WTC11 (cell line): Measurements from ENCODE around the gene ZNF613. TPM values are rescaled to one million over a fixed set of nuclear protein-coding genes. Genes with fewer than 3 reads are reported as not detected.

Experiments used
- ATAC-seq: fragments of 200-7000 bp; cut with Tn5 transposase; 2 replicates; pipeline ENCODE4 v1.10.0; 2021; ENCODE audit warnings: mild to moderate bottlenecking, moderate library complexity
- CTCF ChIA-PET: fragments of 300-600 bp; sonication (Branson Sonifier 250); formaldehyde crosslinking; loops from one replicate; lab custom pipeline; 2021; ENCODE audit warnings: antibody characterized with exemption; lab: Charles Lee
- POLR2A ChIA-PET: fragments of 350-600 bp; sonication (Branson Sonifier 250); formaldehyde crosslinking; loops from one replicate; lab custom pipeline; 2021; ENCODE audit warnings: antibody characterized with exemption; lab: Charles Lee
- DNase-seq: peaks from one replicate; pipeline ENCODE4 v3.0.0; 2021; ENCODE audit warnings: low spot score
- H3K27ac Mint-ChIP-seq: 2 replicates; pipeline ENCODE4 v1.8.0; 2021; ENCODE audit warnings: mixed read lengths
- H3K27me3 Mint-ChIP-seq: 2 replicates; pipeline ENCODE4 v1.8.0; 2021; ENCODE audit warnings: low read depth, mild to moderate bottlenecking, moderate library complexity, mixed read lengths
- H3K36me3 Mint-ChIP-seq: 2 replicates; pipeline ENCODE4 v1.8.0; 2021; ENCODE audit warnings: mixed read lengths
- H3K4me1 Mint-ChIP-seq: 2 replicates; pipeline ENCODE4 v1.8.0; 2022; ENCODE audit warnings: mixed read lengths
- H3K4me3 Mint-ChIP-seq: 2 replicates; pipeline ENCODE4 v1.8.0; 2021; ENCODE audit warnings: mild to moderate bottlenecking, moderate library complexity, mixed read lengths
- H3K9me3 Mint-ChIP-seq: 2 replicates; pipeline ENCODE4 v1.8.0; 2021; ENCODE audit warnings: mixed read lengths
- ATF1 ChIP-seq: sonication (generic); formaldehyde crosslinking; IDR thresholded peaks from 2 replicates; pipeline ENCODE4 v1.8.1; 2023; ENCODE audit warnings: mild to moderate bottlenecking, moderate library complexity, missing genetic modification reagents
- ATF6 ChIP-seq: sonication (generic); formaldehyde crosslinking; IDR thresholded peaks from 2 replicates; pipeline ENCODE4 v1.8.1; 2023; ENCODE audit warnings: mild to moderate bottlenecking, missing genetic modification reagents
- CDX4 ChIP-seq: fragments of 250-450 bp; sonication (Bioruptor Pico); IDR thresholded peaks from 2 replicates; pipeline ENCODE4 v1.9.0; 2021; ENCODE audit warnings: moderate library complexity, mild to moderate bottlenecking, inconsistent platforms, borderline replicate concordance
- ELF4 ChIP-seq: sonication (generic); formaldehyde crosslinking; IDR thresholded peaks from 2 replicates; pipeline ENCODE4 v1.8.1; 2022; ENCODE audit warnings: low read depth, mild to moderate bottlenecking, moderate library complexity, missing genetic modification reagents
- FOXJ3 ChIP-seq: sonication (generic); formaldehyde crosslinking; IDR thresholded peaks from 2 replicates; pipeline ENCODE4 v1.9.0; 2021; ENCODE audit warnings: missing genetic modification reagents, mild to moderate bottlenecking, borderline replicate concordance
- JUN ChIP-seq: sonication (generic); formaldehyde crosslinking; IDR thresholded peaks from 2 replicates; pipeline ENCODE4 v1.8.0; 2023; ENCODE audit warnings: mild to moderate bottlenecking, missing genetic modification reagents
- MYBL2 ChIP-seq: sonication (generic); formaldehyde crosslinking; IDR thresholded peaks from 2 replicates; pipeline ENCODE4 v1.8.1; 2023; ENCODE audit warnings: mild to moderate bottlenecking, moderate library complexity, missing genetic modification reagents
- PRRX2 ChIP-seq: fragments of 250-450 bp; sonication (Bioruptor Pico); IDR thresholded peaks from 2 replicates; pipeline ENCODE4 v1.8.0; 2021; ENCODE audit warnings: mild to moderate bottlenecking
- RELA ChIP-seq: sonication (generic); formaldehyde crosslinking; IDR thresholded peaks from 2 replicates; pipeline ENCODE4 v1.8.1; 2022; ENCODE audit warnings: missing genetic modification reagents, mild to moderate bottlenecking, borderline replicate concordance
- SOX15 ChIP-seq: fragments of 250-450 bp; sonication (Bioruptor Pico); IDR thresholded peaks from 2 replicates; pipeline ENCODE4 v1.9.0; 2021; ENCODE audit warnings: mild to moderate bottlenecking
- TEAD1 ChIP-seq: sonication (generic); formaldehyde crosslinking; IDR thresholded peaks from 2 replicates; pipeline ENCODE4 v1.8.0; 2022; ENCODE audit warnings: mild to moderate bottlenecking, missing genetic modification reagents
- ZNF121 ChIP-seq: sonication (generic); formaldehyde crosslinking; IDR thresholded peaks from 2 replicates; pipeline ENCODE4 v1.8.0; 2023; ENCODE audit warnings: missing genetic modification reagents
- ZNF396 ChIP-seq: fragments of 250-450 bp; sonication (Bioruptor Pico); IDR thresholded peaks from 2 replicates; pipeline ENCODE4 v1.8.0; 2021; ENCODE audit warnings: mild to moderate bottlenecking, moderate library complexity, borderline replicate concordance
- ZNF416 ChIP-seq: fragments of 250-450 bp; sonication (Bioruptor Pico); IDR thresholded peaks from 2 replicates; pipeline ENCODE4 v1.9.0; 2021; ENCODE audit warnings: mild to moderate bottlenecking, inconsistent platforms
- ZNF423 ChIP-seq: fragments of 250-450 bp; sonication (Bioruptor Pico); IDR thresholded peaks from 2 replicates; pipeline ENCODE4 v2.1.2; 2022; ENCODE audit warnings: mild to moderate bottlenecking, moderate library complexity
- total RNA-seq: library from RNA; stranded (reverse); gene quantifications from 3 replicates; pipeline ENCODE4 v1.2.3, GENCODE V29; 2021
- TF ChIP-seq, protein P1 (sequence below): sonication (generic); formaldehyde crosslinking; IDR thresholded peaks from 2 replicates; pipeline ENCODE4 v1.8.0; 2022; ENCODE audit warnings: mild to moderate bottlenecking, missing genetic modification reagents
- TF ChIP-seq, protein P2 (sequence below): sonication (generic); formaldehyde crosslinking; IDR thresholded peaks from 2 replicates; pipeline ENCODE4 v1.8.1; 2023; ENCODE audit warnings: mild to moderate bottlenecking, missing genetic modification reagents, borderline replicate concordance
- TF ChIP-seq, protein P3 (sequence below): fragments of 250-450 bp; sonication (Bioruptor Pico); IDR thresholded peaks from 2 replicates; pipeline ENCODE4 v1.9.0; 2021; ENCODE audit warnings: mild to moderate bottlenecking, borderline replicate concordance
- TF ChIP-seq, protein P4 (sequence below): sonication (generic); formaldehyde crosslinking; IDR thresholded peaks from 2 replicates; pipeline ENCODE4 v1.8.1; 2023; ENCODE audit warnings: mild to moderate bottlenecking, missing genetic modification reagents
- TF ChIP-seq, protein P5 (sequence below): sonication (generic); formaldehyde crosslinking; IDR thresholded peaks from 2 replicates; pipeline ENCODE4 v1.8.0; 2022; ENCODE audit warnings: mild to moderate bottlenecking, missing genetic modification reagents
- TF ChIP-seq, protein P6 (sequence below): fragments of 250-450 bp; sonication (Bioruptor Pico); IDR thresholded peaks from 2 replicates; pipeline ENCODE4 v1.9.0; 2021; ENCODE audit warnings: mild to moderate bottlenecking

ZNF613 gene
- total RNA-seq, 1 experiment from 2014 or later = 13.7 TPM

DNA sequence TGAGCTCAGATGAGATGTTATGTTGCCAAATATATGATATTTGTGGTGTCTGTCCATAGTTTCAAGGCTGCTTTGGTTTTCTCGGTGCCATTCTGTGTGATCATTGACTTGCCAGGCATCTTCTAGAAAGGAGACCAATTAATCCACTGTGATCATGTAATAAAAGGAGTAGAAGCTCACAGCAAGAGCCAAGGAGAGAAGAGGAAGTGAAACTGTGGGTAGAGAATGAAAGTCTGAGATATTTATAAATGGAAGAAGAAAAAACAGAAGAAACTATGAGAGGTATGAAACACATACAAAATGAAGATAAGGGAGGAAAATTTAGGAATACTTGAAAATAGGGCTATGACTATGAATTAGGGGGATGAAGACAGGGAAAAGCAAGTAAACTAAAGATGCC is 11.1 kb upstream of the ZNF613 start (continued):
- TF ChIP-seq MYBL2 (CRISPR knock-in tag) = no peak
- TF ChIP-seq, protein P1, sequence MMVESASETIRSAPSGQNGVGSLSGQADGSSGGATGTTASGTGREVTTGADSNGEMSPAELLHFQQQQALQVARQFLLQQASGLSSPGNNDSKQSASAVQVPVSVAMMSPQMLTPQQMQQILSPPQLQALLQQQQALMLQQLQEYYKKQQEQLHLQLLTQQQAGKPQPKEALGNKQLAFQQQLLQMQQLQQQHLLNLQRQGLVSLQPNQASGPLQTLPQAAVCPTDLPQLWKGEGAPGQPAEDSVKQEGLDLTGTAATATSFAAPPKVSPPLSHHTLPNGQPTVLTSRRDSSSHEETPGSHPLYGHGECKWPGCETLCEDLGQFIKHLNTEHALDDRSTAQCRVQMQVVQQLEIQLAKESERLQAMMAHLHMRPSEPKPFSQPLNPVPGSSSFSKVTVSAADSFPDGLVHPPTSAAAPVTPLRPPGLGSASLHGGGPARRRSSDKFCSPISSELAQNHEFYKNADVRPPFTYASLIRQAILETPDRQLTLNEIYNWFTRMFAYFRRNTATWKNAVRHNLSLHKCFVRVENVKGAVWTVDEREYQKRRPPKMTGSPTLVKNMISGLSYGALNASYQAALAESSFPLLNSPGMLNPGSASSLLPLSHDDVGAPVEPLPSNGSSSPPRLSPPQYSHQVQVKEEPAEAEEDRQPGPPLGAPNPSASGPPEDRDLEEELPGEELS (CRISPR knock-in tag) = no peak
- TF ChIP-seq ZNF423 (CRISPR knock-in tag) = no peak
- TF ChIP-seq, protein P2, sequence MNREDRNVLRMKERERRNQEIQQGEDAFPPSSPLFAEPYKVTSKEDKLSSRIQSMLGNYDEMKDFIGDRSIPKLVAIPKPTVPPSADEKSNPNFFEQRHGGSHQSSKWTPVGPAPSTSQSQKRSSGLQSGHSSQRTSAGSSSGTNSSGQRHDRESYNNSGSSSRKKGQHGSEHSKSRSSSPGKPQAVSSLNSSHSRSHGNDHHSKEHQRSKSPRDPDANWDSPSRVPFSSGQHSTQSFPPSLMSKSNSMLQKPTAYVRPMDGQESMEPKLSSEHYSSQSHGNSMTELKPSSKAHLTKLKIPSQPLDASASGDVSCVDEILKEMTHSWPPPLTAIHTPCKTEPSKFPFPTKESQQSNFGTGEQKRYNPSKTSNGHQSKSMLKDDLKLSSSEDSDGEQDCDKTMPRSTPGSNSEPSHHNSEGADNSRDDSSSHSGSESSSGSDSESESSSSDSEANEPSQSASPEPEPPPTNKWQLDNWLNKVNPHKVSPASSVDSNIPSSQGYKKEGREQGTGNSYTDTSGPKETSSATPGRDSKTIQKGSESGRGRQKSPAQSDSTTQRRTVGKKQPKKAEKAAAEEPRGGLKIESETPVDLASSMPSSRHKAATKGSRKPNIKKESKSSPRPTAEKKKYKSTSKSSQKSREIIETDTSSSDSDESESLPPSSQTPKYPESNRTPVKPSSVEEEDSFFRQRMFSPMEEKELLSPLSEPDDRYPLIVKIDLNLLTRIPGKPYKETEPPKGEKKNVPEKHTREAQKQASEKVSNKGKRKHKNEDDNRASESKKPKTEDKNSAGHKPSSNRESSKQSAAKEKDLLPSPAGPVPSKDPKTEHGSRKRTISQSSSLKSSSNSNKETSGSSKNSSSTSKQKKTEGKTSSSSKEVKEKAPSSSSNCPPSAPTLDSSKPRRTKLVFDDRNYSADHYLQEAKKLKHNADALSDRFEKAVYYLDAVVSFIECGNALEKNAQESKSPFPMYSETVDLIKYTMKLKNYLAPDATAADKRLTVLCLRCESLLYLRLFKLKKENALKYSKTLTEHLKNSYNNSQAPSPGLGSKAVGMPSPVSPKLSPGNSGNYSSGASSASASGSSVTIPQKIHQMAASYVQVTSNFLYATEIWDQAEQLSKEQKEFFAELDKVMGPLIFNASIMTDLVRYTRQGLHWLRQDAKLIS = no peak
- TF ChIP-seq TEAD1 = no peak
- TF ChIP-seq, protein P3, sequence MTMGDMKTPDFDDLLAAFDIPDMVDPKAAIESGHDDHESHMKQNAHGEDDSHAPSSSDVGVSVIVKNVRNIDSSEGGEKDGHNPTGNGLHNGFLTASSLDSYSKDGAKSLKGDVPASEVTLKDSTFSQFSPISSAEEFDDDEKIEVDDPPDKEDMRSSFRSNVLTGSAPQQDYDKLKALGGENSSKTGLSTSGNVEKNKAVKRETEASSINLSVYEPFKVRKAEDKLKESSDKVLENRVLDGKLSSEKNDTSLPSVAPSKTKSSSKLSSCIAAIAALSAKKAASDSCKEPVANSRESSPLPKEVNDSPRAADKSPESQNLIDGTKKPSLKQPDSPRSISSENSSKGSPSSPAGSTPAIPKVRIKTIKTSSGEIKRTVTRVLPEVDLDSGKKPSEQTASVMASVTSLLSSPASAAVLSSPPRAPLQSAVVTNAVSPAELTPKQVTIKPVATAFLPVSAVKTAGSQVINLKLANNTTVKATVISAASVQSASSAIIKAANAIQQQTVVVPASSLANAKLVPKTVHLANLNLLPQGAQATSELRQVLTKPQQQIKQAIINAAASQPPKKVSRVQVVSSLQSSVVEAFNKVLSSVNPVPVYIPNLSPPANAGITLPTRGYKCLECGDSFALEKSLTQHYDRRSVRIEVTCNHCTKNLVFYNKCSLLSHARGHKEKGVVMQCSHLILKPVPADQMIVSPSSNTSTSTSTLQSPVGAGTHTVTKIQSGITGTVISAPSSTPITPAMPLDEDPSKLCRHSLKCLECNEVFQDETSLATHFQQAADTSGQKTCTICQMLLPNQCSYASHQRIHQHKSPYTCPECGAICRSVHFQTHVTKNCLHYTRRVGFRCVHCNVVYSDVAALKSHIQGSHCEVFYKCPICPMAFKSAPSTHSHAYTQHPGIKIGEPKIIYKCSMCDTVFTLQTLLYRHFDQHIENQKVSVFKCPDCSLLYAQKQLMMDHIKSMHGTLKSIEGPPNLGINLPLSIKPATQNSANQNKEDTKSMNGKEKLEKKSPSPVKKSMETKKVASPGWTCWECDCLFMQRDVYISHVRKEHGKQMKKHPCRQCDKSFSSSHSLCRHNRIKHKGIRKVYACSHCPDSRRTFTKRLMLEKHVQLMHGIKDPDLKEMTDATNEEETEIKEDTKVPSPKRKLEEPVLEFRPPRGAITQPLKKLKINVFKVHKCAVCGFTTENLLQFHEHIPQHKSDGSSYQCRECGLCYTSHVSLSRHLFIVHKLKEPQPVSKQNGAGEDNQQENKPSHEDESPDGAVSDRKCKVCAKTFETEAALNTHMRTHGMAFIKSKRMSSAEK (CRISPR knock-in tag) = no peak
- no peak for TF ChIP-seq ELF4
- TF ChIP-seq SOX15 (CRISPR knock-in tag) = no peak
- TF ChIP-seq ZNF416 (CRISPR knock-in tag) = no peak
- no peak for TF ChIP-seq FOXJ3 (CRISPR knock-in tag)

GRCh38 chr19:51919606-51920005 is 7.7 kb upstream of the ZNF613 start:
- ChIA-PET CTCF (no interaction called here), POLR2A (no interaction called here)
- Mint-ChIP-seq H3K27ac (no peak overlapping the region), H3K27me3 (peaks cover 42% of the 10 kb centered on the region), H3K36me3 (peaks cover 95% of the 10 kb centered on the region), H3K9me3 (peaks cover 97% of the 10 kb centered on the region), H3K4me1 (no peaks in the 10 kb centered on the region), H3K4me3 (no peak overlapping the region)
- DNase-seq (no peak), ATAC-seq (no peak)
- TF ChIP-seq ATF1 (CRISPR knock-in tag) (no peak), SOX15 (CRISPR knock-in tag) (no peak), CDX4 (CRISPR knock-in tag) (no peak), ATF6 (CRISPR knock-in tag) (no peak), PRRX2 (CRISPR knock-in tag) (no peak), ELF4 (no peak), RELA (CRISPR knock-in tag) (no peak), ZNF396 (no peak), ZNF121 (CRISPR knock-in tag) (no peak), JUN (CRISPR knock-in tag) (no peak)
- TF ChIP-seq, protein P4, sequence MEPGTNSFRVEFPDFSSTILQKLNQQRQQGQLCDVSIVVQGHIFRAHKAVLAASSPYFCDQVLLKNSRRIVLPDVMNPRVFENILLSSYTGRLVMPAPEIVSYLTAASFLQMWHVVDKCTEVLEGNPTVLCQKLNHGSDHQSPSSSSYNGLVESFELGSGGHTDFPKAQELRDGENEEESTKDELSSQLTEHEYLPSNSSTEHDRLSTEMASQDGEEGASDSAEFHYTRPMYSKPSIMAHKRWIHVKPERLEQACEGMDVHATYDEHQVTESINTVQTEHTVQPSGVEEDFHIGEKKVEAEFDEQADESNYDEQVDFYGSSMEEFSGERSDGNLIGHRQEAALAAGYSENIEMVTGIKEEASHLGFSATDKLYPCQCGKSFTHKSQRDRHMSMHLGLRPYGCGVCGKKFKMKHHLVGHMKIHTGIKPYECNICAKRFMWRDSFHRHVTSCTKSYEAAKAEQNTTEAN (CRISPR knock-in tag) = no peak
- TF ChIP-seq, protein P5, sequence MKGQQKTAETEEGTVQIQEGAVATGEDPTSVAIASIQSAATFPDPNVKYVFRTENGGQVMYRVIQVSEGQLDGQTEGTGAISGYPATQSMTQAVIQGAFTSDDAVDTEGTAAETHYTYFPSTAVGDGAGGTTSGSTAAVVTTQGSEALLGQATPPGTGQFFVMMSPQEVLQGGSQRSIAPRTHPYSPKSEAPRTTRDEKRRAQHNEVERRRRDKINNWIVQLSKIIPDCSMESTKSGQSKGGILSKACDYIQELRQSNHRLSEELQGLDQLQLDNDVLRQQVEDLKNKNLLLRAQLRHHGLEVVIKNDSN (CRISPR knock-in tag) = no peak
- TF ChIP-seq, protein P6, sequence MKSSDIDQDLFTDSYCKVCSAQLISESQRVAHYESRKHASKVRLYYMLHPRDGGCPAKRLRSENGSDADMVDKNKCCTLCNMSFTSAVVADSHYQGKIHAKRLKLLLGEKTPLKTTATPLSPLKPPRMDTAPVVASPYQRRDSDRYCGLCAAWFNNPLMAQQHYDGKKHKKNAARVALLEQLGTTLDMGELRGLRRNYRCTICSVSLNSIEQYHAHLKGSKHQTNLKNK = no peak
